ENCODE data around the gene C13orf42.

C13orf42 gene

DNA sequence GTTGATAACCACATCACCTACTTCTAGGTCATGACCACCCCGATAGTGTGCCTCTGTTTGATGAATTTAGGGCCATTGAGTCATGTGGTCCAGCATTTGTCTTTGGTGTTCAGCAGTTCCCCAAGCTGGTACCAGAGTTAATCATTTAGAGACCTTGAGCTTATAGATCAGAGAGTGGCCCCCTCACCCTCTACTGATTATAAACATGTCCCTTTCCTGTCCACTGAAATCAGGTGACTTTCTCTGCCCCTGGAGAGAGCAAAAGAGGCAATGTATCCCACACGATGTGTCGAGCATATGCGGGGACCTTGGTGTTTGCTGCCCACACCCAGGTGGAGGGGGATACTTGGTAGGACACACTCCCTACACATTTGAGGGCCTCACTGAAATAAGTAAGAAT, 46.3 kb downstream of the C13orf42 start:
- DNase-seq, result no peak

DNA sequence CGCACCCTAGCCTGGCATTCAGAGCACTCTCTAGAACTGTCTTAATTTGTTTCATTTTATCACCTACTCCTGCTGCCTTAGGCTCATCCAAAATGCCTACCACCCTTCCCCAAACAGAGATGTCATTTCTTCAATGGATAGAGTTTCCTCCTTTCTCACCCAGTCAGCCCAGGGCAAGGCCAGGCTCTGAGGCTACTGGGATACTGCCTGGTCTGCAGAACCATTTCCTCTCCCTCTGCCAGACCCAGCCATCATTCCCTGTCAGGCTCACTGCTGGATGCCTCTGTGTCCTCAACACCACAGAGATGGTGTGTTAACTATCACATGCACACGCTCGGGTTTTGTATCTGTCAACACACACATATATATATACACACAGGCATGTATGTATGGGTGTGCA, 47.2 kb downstream of the C13orf42 start:
- DNase-seq, result no peak

DNA sequence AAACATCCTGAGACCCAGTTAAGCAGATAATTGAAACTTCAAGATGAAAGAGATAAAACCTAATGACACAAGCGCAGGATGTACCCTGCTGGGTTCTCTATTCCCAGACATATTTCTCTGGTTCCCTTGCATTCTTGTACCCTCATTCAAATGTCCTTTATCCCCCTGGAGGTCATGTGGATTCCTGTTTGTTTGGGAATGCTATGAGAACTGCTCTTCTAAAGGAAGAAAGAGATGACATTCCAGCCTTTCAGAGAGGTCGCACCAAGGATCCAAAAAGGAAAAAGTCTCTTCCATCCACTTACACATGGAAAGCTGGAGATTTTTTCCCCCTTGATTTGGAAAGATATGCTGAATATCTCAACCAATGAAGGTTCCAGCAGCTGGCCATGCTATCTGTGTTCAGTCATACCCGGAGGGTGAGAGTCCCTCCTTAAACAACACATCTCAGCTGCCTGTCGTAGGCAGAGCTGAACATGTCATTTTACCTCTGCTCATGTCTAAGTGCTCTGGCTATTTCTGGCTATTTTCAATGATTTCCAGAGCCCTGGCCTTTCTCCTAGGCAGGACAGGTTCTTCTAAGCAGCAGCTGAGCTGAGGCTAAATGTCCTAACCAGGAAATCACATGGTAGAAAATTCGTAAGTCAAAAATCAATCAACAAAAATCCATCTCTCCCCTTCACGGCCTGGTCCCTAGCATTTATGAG, 52.5 kb downstream of the C13orf42 start:
- no peak for DNase-seq

DNA sequence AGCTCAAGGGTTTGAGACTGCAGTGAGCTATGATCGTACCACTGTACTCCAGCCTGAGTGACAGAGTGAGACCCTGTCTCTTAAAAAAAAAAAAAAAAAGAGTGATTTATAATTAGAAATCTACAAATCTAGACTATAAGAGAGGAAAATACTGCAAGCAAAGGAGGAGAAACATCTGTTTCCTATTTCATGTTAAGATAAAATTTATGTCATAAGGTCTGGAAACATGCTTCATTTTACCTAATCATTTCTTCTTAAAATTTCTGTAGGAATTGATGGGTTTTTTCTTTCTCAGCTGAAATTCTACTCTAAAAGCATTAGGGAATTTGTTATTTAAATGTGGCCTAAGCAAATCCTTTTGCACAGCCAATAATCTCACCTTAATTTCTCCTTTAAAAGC, 53.2 kb downstream of the C13orf42 start:
- no peak for DNase-seq

DNA sequence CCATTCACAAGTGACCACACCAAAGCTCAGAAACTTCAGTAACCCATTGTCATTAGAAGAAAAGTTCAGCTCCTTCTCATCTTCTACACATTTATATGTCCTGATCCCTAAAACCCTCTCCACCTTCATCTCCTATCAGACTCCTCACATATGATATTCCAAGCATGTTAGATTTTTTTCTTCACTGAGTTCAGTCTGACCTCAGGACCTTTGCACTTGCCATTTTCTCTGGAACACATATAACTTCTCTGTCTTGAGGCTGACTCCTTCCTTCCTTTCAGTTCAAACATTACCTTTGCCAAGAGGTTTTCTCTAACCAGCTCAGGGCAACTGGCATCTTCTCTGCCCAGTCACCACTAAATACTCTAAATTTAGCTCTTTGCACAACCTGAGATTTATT, 54.1 kb downstream of the C13orf42 start:
- DNase-seq, result no peak

DNA sequence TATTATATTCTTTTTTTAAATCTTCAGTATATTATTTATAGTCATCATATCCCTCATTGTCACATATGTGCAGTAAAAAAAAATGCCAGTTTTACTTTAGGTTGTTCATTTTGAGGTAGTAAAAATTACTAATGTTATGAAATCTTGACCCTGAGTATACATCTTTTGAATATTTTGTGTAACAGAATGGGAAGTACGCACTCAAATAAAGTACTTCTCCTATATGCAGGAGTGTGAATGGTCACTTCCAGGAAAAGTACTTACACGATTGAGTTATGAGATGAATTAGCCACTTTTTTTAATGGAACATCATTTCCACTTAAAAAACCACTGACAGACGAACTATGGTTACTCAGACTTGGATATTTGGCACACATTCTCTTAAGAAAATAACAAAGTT, 58.5 kb downstream of the C13orf42 start:
- no peak for DNase-seq

DNA sequence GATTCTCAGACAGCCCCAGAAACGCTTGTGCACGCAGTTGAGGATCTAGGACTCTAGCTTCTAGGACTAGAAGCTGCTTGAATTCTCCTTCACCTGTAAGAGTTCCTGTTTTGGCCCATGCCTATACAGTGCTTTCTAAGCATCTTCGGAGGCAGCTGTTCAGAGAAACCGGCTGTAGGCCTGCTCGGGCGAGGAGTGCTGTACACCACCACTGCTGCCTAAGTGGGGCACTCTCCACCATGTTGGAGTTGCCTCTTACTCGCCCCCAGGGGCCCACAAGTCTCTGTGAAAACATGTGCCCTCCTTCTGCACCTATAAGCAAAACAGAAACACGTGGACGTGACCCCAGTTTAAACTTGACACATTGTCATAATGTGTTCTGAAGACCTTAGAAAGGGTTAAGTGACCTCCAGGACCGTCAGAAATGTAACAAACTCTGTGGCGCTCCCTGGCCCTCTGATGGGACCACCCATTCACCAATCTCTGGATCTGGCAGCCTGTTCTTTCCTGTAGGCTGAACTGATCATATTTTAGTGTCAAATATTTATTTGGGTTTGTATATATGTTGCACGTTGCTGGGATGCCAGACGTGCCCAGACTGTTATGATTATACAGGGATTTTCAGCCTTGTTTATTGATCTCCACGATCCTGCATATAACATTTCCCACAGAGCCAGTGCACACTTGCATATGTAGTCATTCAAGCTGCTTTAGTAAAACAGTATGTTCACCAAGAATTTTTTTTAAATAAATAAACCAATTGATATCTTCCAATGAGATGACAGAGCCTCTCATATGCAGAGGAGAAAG, 60.8 kb downstream of the C13orf42 start:
- no peak for DNase-seq

DNA sequence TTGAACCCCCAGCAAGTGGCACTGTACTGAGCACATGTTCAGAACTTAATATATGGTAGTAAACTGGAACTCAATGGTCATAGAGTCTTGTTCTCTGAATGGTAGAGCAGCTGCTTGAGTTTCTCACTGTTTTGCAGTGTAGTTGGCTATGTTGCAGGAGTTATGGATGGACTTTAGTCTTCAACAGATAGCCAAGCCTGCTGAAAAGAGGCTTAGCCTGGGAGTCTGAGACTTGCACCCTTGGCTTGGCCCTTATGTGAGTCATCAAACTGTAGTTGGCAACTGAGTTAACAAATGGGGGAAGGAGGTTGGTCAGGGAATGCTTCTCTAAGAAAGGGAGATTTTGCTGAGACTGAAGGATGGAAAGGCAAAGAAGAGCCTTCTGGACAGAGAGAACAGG, 62.5 kb downstream of the C13orf42 start:
- no peak for DNase-seq

DNA sequence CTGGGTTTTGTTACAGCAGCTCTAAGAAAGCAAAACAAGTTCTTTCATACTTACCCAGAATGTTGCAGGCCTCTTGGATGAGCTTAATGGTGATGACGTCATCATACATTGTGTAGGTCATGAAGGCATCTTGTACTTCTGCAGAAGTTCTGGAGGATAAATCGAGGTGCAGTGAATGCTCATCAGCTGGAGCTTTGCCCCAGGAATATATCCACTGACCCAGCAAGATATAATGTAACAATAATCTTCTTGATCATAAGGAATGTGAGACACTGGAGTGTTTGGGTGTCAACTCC, 63.0 kb downstream of the C13orf42 start:
- no peak for DNase-seq

DNA sequence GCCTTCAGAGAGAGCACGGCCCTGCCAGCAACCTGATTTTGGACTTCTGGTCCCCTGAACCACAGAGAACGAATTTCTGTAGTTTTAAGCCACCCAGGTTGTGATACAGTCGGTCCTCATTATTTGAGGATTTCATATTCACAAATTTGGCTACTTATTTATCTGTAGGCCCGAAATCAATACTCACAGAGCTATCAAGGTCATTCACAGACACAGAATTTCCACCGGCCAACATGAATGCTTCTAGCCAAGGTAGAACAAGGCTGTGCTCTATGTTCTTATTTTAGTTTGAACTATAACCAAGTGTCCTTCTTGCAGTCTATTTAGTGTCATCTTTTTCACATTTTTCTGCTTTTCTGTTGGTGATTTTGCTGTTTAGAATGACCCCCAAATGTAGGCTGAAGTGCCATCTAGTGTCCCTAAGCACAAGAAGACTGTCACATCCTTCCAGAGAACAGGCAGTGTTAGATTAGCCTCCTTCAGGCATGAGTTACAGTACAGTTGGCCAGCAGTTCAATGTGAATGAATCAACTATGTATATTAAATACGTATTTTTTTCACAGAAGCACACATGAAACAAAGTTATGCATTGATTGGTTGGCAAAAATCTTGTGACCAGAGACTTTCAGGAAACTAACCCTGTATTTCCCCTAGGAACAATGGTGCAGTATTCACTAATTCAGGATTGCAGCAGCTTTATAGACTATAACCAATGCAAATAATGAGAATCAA, 63.5 kb downstream of the C13orf42 start:
- no peak for DNase-seq

DNA sequence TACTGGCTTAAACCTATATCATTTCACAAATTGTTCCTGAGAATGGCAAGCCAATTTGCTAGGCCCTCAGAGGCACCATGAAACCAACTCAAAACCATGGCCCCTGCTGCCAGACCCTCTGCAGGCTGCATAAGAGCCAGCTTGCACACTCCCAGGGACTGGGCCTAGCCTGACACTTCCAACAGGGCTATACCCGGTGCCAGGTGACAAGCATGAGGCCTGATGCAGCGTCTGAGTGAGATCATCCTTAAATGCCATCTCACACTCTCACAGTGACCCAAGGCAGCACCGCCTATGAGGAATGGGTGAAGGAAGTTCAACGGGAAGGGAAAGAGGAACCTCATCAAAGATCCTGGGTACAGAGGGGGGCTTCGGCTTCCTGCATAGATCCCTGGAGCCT, 65.6 kb downstream of the C13orf42 start:
- DNase-seq, result no peak

DNA sequence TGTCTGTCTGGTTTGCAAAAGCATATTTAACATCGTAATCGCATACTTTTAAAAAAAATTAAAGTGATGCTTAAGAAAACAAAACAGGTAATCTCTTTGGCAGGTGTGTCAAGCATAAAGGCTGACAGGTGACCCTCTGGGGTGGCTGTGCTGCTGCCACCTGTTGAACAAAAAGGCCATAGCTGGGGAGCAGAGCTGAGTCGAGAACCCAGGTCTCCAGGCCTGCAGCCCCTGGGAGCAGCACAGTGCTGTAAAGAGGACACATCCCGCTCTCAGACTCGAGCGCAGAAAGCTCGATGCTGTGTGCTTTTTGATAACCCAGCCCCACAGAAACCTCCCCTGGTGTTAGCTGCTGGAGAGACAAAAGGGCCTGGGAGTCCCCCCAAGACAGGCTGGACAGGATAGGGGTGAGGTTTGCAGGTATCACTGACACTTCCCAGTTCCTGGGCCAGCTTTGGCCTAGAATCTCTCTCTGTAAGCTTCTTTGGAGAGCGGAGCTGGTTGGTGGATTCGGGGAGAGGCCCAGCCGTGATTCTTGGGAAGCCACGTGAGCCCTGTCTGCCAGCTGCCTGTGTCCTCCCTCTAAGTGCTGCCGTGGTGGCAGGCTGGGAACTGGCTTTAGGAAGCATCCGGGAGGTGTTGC, 66.9 kb downstream of the C13orf42 start:
- no peak for DNase-seq

DNA sequence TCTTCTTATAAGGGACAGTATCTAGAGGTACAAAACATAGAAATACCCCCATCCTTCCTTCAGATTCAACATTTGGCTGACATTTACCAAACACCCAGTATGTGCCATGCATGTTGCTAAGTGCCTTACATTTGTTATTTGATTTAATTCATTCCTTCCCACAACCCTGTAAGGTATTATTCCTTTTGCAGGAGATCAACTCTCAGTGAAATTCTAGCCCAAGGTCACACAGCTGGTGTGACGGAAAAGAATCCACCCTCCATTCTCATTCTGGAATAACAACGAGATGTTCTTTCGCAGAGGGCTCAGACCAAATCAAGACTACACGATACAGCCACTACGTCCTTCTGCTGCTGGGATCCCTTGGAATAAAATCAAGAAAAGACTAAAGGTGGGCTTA, 67.8 kb downstream of the C13orf42 start:
- no peak for DNase-seq

DNA sequence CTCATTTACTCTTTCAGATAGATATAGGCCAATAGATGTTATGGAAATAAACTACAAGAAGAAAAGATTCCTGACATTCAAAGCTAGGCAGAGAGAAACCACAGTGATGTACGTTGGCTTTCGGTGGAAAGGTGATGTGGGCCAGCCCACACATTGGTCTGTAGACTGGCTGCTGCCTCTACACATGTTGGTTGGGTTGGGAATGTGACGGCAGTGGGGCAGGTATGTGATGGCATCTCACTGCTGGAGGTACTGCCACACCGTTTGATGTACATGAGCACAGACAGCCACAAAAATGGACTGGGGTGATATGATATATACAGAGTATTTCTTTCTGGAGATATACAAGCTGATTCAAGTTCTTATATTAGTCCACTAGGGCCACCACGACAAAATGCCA, 69.4 kb downstream of the C13orf42 start:
- no peak for DNase-seq

DNA sequence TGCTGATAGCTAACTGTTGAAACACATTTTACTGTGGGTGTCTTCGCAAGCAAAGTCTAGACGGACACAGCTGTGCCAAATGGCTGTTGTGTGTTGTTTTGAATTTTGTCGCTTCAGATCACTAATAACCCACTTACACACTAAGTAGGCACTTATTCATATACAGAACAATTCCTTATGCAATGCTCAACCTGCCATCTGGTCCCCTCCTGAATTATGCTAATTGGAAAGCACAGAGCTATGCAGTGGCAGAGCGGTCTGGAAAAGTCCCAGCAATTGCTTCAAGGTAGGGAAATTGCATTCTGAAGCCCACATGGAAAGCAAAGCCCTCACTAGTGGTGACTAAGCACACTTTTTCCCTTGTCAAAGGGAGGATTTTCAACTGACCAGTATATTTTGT, 69.9 kb downstream of the C13orf42 start:
- no peak for DNase-seq

DNA sequence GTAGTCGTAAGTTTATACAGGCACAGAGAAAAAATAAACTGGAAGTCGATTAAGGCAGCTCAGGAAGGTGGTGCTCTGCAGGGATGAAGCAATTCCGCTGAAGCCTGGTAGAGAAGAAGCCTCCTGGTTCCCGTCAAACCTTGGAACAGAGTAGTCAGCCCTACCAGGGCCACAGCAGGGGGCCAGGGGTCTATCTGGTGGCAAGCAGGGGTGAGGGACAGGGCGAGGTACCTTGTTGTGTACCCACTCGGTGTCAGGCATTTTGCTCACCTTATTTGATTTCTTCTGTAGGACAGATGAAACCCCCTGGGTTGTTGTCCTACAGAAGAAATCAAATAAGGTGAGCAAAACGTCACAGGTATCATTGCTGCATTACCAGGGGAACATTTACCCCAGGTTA, 70.6 kb downstream of the C13orf42 start:
- no peak for DNase-seq

DNA sequence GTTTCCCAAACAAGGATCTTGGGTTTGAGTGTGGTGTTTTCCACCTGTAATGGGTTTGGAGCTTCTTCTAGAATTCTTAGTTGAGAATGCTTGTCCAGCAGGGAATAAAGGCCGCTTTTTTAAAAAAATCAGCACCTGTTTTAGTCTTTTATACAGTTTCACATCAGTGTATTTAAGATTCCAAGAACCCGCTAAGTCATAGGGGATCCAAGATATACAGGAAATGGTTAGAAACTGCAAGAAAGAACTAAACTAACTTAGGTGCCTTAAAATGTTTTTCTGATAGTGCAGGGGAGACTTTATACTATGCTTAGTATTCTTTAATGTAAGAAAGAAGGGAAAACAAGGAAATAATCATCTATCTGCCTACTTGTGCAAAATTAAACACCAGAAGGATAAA, 74.7 kb downstream of the C13orf42 start:
- DNase-seq, result no peak

DNA sequence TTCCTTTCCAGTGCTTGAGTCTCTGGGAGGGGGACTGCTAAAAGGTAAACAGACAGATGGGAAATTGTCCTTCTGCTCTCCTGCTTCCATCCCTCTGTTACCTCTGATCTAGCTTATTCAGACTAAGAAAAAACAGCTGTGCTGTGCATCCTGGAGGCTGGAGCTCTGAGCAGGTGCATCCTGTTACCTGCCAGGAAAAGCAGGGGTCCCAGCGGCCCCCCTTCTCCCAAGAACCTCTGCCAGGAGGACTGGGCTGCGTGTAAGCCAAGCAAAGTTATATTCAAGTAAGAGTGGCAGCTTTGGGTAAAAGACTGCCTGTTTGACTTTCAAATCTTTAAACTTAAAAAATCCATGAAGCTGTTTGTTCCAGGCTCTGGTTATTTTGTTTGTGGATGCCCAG, 75.1 kb downstream of the C13orf42 start:
- DNase-seq, result no peak

DNA sequence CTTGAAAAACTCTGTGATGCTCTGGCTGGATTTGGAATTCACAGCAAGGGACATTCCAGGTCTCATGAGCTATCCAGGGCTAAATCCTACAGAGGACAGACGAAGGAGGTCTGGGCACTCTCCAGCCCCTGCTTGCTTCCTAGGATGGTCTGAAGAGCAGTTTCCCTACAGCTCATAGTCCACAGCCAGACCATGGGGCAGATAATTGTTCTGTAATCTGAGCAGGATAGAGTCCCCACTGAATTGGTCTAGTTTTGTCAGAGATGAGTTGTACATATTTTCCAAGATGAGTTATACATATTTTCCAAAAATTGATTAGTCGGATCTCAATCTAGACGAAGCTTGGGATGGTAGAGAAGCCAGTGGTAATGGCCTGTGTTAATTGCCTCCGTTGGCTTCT, 75.6 kb downstream of the C13orf42 start:
- DNase-seq, result no peak

DNA sequence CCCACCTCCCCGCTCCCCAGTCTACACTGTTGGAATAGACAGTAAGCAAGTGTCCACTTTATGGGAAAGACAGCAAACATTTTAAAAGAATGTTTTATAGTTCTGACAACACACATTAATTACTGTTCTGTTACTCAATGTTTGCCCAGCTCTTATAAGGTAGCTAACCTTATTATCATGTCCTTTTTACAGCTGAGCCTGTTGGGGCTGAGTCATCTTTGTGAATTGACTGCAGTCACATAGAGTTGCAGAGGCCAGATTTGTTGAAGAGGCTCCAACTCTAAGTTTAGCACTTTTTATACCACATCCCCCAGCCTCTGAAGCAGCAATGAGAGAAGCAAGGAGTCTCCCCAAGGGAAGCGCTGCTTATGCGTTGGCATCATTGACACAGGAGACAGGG, 76.2 kb downstream of the C13orf42 start:
- DNase-seq, result no peak

DNA sequence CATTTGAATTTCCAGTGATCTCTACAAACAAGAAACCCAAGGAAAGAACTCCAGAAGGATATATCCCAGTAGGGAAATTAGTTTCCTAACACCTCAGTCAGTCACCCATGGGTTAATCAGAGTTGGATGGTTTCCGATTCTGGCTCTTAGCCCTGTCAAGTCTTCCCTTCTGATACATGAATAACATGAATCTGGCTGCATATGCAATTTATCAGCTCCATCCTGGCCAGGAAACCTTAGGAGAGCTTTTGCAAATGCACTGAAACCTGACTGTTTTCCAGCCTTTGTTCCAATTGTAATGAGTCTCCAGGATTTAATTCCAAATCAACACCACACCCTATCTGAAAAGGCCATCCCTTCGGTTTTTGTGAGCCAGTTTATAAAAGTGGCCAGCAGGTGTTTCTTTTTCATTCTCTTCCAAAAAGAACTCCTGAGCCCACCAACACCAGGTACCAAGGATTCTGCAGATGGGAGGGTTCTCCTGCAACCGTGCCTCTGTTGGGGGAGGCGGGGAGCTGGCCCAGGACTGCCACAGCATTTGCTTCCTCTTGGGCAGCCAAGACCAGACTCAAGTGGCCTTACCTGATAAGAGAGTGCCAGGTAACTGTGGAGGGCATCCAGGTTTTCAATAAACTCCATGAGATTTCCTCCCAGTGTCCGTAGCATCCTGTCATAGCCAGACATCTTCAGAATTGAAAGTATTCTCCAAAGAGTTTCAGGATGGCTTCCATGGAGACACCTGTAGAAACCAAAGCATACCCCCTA, 77.5 kb downstream of the C13orf42 start:
- DNase-seq, result no peak

DNA sequence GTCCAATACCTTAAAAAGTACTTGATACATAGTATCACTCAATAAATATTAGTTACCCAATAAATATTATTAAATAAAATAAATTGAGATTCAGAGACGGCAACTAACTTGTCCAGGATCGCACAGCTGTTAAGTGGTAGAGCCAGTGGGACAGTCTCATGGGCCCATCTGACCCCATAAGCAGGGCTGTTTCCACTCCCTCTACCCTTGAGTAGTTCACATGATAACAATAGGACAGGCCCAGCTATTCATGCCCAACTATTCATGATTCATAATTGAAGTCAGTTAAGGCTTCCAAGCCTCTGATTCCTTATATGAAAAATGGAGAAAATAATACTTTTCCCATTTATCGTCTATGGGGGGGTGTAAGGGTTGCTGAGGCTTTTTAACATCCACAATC, 78.2 kb downstream of the C13orf42 start:
- no peak for DNase-seq

Data from KG1 (cell line).